C4-2B (cell line): ENCODE results near the gene PRKCA.

Experiments used
- ZFX ChIP-seq: fragments of 450-650 bp; IDR thresholded peaks from 2 replicates; pipeline ENCODE4 v1.6.1; 2017
- TF ChIP-seq, protein P1 (sequence below): fragments of 450-650 bp; conservative IDR thresholded peaks from 2 replicates; pipeline ENCODE4 v1.5.1; 2017; ENCODE audit warnings: mild to moderate bottlenecking

- TF ChIP-seq, protein P1, sequence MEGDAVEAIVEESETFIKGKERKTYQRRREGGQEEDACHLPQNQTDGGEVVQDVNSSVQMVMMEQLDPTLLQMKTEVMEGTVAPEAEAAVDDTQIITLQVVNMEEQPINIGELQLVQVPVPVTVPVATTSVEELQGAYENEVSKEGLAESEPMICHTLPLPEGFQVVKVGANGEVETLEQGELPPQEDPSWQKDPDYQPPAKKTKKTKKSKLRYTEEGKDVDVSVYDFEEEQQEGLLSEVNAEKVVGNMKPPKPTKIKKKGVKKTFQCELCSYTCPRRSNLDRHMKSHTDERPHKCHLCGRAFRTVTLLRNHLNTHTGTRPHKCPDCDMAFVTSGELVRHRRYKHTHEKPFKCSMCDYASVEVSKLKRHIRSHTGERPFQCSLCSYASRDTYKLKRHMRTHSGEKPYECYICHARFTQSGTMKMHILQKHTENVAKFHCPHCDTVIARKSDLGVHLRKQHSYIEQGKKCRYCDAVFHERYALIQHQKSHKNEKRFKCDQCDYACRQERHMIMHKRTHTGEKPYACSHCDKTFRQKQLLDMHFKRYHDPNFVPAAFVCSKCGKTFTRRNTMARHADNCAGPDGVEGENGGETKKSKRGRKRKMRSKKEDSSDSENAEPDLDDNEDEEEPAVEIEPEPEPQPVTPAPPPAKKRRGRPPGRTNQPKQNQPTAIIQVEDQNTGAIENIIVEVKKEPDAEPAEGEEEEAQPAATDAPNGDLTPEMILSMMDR: no peak
- no peak for TF ChIP-seq ZFX
Observed at GRCh38 chr17:66686601-66687000, 384.2 kb downstream of the PRKCA start.
